Adipose tissue (tissue), 3 donors: ENCODE results near the gene SHISA7. TPM values are rescaled to one million over a fixed set of nuclear protein-coding genes. Genes with fewer than 3 reads are reported as not detected.

Source experiments
- H3K27ac ChIP-seq: one replicate; pipeline ENCODE4 v1.5.1; 2013; ENCODE audit warnings: low read depth, low read length
- WGBS, 3 donors: extraction: QIAGEN DNeasy Blood & Tissue Kit; methylation state at CpG; one replicate each; pipeline ENCODE4 v1.1.7; 2013; 5-methylcytosine and 5-hydroxymethylcytosine counted together
- polyA plus RNA-seq, 3 donors: library from polyadenylated mRNA; stranded (reverse); fragments of 200-250 nt; gene quantifications; one replicate each; pipeline ENCODE4 v1.2.3, GENCODE V29; 2013
- donor health status: healthy with polysubstance abuse.
- donor health status: Bipolar disorder and iron deficiency.
- donor health status: healthy.

The SHISA7 gene
- polyA plus RNA-seq, 3 donors: 0.07 to 0.11 TPM; not detected in 1

DNA sequence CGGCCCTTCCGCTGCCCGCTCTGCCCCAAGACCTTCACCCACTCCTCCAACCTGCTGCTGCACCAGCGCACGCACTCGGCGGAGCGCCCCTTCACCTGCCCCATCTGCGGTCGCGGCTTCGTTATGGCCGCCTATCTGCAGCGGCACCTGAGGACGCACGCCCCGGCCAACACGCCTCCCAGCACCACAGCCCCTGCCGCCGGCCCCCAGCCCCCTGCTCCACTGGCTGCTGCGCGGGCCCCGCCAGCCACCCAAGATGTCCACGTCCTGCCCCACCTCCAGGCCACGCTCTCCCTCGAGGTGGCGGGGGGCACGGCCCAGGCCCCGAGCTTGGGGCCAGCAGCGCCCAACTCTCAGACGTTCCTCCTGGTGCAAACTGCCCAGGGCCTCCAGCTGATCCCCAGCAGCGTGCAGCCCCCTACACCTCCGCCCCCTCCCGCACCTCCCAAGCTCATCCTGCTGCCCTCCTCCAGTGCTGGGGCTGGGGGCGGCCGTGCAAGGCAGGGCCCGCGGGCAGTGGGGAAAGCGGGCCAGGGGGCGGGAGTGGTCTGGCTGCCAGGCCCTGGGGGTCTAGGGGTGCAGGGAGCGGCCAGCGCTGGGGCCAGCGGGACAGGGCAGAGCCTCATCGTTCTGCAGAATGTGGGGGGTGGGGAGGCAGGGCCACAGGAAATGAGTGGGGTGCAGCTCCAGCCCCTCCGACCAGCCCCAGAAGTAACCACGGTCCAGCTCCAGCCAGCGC, 40.0 kb upstream of the SHISA7 start:
- H3K27ac ChIP-seq: no peak overlapping the region
- WGBS, 3 donors: 93 to 94% (median 94%) methylated on average over 44 to 47 of the region's 47 CpGs

DNA sequence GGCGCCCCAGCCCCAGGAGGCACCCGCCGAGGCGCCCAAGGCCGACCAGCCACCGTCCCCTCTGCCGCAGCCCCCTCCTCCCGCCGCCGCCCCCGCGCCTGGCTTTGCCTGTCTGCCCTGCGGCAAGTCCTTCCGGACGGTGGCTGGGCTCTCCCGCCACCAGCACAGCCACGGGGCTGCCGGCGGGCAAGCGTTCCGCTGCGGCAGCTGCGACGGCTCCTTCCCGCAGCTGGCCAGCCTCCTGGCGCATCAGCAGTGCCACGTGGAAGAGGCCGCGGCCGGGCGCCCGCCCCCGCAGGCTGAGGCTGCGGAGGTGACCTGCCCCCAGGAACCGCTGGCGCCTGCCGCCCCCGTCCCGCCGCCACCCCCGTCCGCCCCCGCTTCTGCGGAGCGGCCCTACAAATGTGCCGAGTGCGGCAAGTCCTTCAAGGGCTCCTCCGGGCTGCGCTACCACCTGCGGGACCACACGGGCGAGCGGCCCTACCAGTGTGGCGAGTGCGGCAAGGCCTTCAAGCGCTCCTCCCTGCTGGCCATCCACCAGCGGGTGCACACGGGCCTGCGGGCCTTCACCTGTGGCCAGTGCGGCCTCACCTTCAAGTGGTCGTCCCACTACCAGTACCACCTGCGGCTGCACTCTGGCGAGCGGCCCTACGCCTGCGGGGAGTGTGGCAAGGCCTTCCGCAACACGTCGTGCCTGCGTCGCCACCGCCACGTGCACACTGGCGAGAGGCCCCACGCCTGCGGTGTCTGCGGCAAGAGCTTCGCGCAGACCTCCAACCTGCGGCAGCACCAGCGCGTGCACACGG, 39.3 kb upstream of the SHISA7 start:
- H3K27ac ChIP-seq: no peak overlapping the region
- 89 to 94% (median 92%) methylated on average over 55 to 83 of the region's 83 CpGs for WGBS, 3 donors

DNA sequence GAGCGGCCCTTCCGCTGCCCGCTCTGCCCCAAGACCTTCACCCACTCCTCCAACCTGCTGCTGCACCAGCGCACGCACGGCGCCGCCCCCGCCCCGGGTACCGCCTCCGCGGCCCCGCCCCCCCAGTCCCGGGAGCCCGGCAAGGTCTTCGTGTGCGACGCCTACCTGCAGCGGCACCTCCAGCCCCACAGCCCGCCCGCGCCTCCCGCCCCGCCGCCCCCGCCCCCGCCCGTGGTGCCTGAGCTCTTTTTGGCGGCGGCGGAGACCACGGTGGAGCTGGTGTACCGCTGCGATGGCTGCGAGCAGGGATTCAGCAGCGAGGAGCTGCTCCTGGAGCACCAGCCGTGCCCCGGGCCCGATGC, 38.7 kb upstream of the SHISA7 start:
- H3K27ac ChIP-seq: no peak overlapping the region
- 69 to 83% (median 75%) methylated on average over 27 to 40 of the region's 40 CpGs for WGBS, 3 donors

GRCh38 chr19:55481148-55481793, 38.2 kb upstream of the SHISA7 start:
- no peak overlapping the region for H3K27ac ChIP-seq
- 95 to 97% (median 96%) methylated on average over 51 to 52 of the region's 52 CpGs for WGBS, 3 donors

DNA sequence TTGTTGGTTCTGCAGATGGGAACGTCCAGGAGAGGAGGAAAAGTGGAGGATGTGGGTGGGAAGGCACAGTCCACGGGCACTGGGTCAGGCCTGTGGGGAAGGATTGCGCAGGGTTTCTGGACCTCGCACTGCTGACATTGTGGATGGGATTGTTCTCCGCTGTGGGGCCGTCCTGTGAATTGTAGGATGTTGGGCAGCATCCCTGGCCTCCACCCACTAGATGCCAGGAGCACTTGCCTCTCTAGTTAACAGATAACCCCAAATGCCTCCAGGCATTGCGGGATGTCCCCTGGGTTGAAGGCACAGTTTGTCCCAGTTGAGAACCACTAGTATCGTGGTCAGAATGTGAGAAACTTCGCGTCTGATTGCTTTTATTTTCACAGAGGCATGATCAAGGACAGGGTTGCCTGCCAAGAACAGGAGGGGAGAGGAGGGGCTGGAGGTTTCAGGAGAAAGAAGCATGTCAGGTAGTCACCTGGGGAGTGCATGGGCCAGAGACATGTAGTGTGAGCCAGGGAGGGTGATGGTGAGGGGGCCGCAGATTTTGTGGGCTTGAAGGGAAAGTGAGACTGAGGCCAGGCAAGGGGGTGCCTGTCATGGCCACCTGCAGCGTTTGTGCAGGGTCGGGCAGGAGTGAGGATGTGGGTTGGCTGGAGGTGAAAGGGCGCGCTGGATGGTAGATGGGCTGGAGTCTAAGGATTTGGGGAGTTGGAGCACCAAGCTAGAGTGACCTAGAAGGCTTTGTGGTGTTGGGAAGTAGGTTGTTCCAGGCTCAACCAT, 36.5 kb upstream of the SHISA7 start:
- no peak overlapping the region for H3K27ac ChIP-seq

DNA sequence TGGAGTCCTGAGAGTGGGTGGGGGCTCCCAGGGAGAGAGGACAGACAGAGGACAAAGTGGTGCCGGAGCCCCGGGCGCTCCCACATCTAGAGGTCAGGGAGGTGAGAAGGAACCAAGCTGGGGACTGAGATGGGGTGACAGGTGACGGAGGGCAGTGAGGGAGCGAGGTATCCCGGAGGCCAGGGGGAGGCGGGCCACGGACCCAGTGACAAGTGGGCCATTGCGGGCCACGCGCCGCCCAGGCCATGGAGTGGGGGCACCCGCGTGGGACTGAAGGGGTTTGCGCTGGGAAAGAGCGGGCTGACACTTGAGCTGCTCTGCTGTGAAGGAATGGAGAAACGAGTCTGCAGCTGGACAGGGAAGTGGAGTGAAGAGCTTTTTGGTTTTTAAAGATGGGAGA, 35.9 kb upstream of the SHISA7 start:
- no peak overlapping the region for H3K27ac ChIP-seq
- WGBS, 3 donors: 86 to 87% (median 87%) methylated on average over 17 of the region's 17 CpGs

More for the DNA sequence above, 36.5 kb upstream of the SHISA7 start:
- 44 to 78% (median 70%) methylated on average over 15 of the region's 15 CpGs for WGBS, 3 donors

DNA sequence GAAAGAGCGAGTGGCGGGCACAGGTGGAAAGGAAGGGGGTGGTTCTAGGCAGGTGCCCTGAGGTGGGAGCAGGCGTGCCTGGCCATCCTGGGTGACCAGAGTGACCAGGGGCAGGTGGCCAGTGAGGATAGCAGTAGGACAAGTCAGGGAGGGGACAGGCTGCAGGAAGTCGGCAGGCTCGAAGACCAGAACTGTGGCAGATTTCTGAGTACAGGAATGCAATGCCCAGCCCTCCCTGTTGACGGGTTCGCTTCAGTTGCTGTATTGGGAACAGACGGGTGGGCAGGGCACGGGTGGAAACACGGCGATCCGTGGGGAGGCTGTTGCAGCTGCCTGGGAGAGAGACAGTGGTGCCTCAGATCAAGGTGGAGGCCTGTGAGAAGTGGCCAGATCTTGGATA, 35.3 kb upstream of the SHISA7 start:
- no peak overlapping the region for H3K27ac ChIP-seq
- 84 to 89% (median 85%) methylated on average over 10 to 12 of the region's 12 CpGs for WGBS, 3 donors

DNA sequence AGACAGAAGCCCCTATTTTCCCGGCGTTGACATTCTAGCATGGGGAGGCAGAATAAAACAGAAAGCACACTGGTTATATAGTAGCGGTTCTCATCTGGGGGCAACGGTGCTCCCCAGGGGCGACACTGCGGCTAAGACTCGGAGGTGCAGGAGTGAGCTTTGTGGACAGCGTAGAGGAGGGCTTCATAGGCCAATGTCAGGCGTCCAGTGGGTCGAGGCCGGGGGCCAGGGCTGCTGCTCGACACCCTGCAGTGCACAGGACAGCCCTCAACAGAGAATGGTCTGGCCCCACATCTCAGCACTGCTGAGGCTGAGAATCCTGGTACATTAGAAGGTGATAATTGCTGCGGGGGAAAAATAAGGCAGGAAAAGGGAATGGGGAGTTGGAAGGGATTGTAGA, 34.8 kb upstream of the SHISA7 start:
- no peak overlapping the region for H3K27ac ChIP-seq
- WGBS, 3 donors: 82 to 89% (median 89%) methylated on average over 13 of the region's 13 CpGs

- 1% methylated on average over 51 to 61 of the region's 61 CpGs for WGBS, 3 donors
- H3K27ac ChIP-seq: peak within 1 kb of the TSS; percentile 86
Measured at GRCh38 chr19:55476100-55476775, 33.1 kb upstream of the SHISA7 start, which contains the start of gene ZNF628. TSS of gene ZNF628 (plus strand) at chr19:55476617. CDS start at chr19:55479911, 3,294 bp downstream.

DNA sequence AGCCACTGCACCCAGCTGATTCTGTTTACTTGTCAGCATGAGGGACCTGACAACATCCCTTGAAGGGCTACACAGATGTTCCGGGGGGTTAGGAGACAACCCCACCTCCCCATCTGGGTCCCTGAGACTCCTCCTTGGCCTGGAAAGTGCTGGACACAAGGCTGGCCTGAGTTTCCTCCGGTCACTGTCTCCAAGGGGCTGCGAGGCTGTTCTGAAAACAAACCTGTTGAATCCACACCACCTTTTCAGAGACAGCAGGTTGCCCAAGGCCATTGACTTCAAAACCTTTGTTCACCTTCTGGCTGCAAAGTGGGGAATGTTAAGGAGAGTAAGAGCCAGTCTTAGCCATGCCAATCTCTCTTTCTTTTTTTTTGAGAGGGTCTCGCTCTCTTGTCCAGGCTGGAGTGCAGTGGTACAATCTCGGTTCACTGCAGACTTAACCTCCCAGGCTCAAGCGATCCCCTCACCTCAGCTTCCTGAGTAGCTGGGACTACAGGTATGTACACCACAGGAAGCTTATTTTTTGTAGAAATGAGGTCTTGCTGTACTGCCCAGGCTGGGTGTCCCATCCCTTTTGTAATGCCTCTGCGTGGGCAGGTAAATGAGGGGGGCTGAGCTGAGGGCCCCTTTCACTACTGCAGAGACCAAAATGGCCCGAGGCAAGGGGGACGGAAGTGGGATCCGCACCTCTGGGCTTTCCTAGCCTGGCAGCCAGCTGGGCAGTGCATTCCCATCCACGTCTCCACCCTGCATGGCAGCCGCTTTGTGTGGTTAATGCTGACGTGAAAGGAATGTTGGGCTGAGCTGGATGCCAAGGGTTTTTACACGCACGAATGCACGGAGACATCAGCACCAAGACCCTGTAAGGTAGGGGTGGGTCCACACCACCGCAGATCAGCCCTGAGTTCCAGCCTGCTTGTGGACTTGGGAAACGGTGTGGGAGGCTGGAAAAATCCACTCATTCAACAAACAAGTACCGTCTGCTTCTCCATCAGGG, 31.5 kb upstream of the SHISA7 start:
- no peak overlapping the region for H3K27ac ChIP-seq
- WGBS, 3 donors: 85 to 90% (median 88%) methylated on average over 19 of the region's 19 CpGs

DNA sequence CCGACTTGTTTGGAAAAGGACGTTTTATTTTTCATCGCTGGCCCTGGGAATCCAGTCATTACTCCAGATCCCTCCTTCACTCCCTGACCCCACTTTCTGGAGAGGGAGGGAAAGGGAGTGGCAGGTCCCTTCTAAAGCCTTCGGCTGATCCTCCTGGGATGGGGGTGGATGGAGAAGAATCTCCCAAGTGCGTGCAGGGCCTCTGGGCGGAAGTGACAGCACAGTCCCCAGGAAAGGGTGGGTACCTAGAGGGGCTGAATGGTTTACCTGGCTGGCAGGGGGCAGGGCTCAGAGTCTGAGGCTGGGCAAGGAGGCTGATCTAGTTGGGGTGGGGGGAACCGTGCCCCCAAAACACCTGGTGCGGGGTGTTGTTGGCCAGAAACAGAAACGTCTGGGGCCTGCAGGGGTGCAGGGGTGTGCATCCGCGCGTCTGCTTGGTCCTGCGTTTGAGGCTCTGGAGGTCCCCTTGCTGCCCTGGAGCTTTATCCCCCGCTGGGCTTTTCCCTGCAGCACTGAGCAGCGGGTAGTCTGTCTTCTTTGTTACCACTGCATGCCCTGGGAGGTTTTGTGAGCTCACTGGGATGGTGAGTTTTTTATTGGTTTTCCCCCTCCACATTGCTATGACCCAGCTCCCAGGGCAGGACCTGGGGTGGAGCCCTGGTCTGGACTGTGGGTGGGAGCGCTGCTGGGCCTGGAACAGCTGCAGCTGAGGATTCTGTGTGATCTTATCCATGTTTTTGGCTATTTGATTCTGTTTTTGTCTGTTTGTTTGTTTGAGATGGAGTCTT, 30.3 kb upstream of the SHISA7 start:
- no peak overlapping the region for H3K27ac ChIP-seq
- WGBS, 3 donors: 52 to 68% (median 56%) methylated on average over 16 of the region's 16 CpGs

- 71 to 79% (median 78%) methylated on average over 8 of the region's 8 CpGs for WGBS, 3 donors
- H3K27ac ChIP-seq: no peak overlapping the region
Measured at GRCh38 chr19:55472463-55472862, 29.4 kb upstream of the SHISA7 start.

- no peak overlapping the region for H3K27ac ChIP-seq
- 79 to 85% (median 80%) methylated on average over 13 of the region's 13 CpGs for WGBS, 3 donors
Measured at GRCh38 chr19:55471266-55471665, 28.2 kb upstream of the SHISA7 start.

GRCh38 chr19:55468054-55468393, 24.9 kb upstream of the SHISA7 start:
- no peak overlapping the region for H3K27ac ChIP-seq
- WGBS, 3 donors: 10 to 29% (median 22%) methylated on average over 4 of the region's 4 CpGs

- H3K27ac ChIP-seq: no peak overlapping the region
- WGBS, 3 donors: 28 to 30% (median 28%) methylated on average over 29 of the region's 29 CpGs
Measured at GRCh38 chr19:55467236-55468053, 24.3 kb upstream of the SHISA7 start.
